DMS 273 (cell line): ENCODE measurements around the gene MMP11.
"Not testable (repeated sequence)": the region's sequence is repeated elsewhere in the genome, so short reads cannot be mapped to it uniquely, and the experiment has no call there.

Experiments used
- DNase-seq: peaks from one replicate; lab custom pipeline; 2025; ENCODE audit not compliant: unreplicated experiment; lab: John Stamatoyannopoulos, UW

Gene MMP11, protein sequence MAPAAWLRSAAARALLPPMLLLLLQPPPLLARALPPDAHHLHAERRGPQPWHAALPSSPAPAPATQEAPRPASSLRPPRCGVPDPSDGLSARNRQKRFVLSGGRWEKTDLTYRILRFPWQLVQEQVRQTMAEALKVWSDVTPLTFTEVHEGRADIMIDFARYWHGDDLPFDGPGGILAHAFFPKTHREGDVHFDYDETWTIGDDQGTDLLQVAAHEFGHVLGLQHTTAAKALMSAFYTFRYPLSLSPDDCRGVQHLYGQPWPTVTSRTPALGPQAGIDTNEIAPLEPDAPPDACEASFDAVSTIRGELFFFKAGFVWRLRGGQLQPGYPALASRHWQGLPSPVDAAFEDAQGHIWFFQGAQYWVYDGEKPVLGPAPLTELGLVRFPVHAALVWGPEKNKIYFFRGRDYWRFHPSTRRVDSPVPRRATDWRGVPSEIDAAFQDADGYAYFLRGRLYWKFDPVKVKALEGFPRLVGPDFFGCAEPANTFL

GRCh38 chr22:23772649-23773473 is at the start of gene MMP11:
Gene MMP11, plus strand, starts transcription at chr22:23772849. Its CDS starts 22 bp downstream, at chr22:23772871.
- DNase-seq = peak; percentile 52

GRCh38 chr22:23728108-23728507 is 44.5 kb upstream of the MMP11 start:
- not testable (repeated sequence) for DNase-seq

DNA sequence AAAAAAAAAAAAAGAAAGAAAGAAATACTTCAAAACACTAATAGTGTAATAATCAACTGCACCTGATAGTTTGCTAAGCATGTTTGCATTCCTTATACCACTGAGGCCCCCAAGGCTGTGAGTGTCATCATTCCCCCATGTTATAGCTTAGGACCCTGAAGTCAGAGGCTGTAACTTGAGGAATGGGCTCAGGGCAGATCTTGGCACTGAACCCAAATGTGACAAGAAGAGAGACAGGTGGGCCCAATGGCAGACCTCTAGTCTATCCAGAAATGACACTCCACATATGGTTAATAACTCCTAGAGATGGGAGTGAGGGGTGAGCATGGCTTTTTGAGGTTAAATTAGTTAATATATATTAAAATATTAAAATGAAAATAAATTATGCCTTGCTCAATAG is 35.0 kb upstream of the MMP11 start:
- DNase-seq = no peak

- no peak for DNase-seq
Measured at GRCh38 chr22:23742505-23743264, 30.0 kb upstream of the MMP11 start.

GRCh38 chr22:23743303-23743705 is 29.3 kb upstream of the MMP11 start:
- peak; percentile 78 for DNase-seq

GRCh38 chr22:23744001-23744400 is 28.6 kb upstream of the MMP11 start:
- DNase-seq = no peak

- no peak for DNase-seq
Measured at GRCh38 chr22:23744485-23744884, 28.2 kb upstream of the MMP11 start.

- DNase-seq = no peak
Measured at GRCh38 chr22:23745791-23746190, 26.9 kb upstream of the MMP11 start.

- DNase-seq = no peak
Measured at GRCh38 chr22:23749841-23750301, 22.8 kb upstream of the MMP11 start.

- DNase-seq = peak; percentile 46
Measured at GRCh38 chr22:23750367-23750713, 22.3 kb upstream of the MMP11 start.

DNA sequence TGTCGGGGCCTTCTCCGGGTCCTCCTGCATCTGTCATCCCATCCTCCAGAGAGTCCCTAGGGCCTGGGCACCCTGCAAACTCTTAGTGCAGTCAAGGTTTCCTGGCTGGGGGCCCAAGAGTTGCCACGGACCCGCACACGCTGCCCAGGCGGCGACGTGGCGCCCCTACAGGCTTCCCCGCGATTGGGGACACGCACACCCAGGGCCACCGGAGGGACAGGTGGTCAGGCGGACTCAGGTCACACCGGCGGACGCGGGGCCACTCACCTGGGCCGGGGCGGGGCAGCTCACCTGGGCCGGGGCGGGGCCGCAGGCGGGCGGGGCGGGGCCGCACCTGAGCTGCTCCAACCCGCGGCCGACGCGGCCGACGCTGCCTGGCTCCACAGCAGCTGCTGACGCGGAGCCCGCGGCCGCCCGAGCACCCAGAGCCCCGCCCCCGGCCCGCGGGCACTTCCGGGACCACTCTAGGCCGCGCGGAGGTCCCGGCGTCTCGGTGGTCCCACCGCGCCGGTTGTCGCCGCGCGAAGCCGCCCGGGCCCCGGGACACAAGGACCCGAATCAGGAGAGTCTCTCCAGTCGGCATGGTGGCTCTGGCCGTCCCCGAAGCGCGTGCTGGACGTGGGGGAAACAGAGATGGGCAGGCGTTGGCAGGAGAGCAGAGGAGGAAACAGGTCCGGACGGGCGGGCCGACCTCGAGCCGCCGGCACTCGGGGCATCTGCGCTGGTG is 21.8 kb upstream of the MMP11 start, which contains the start of gene ZNF70:
TSS of gene ZNF70 (minus strand) at position 399 of the 727 bp plus-strand sequence. CDS start 5,972 bp downstream, outside the sequence.
- DNase-seq = peak; percentile 93

- no peak for DNase-seq
Measured at GRCh38 chr22:23751441-23751996, 21.1 kb upstream of the MMP11 start.

GRCh38 chr22:23752090-23752691 is 20.5 kb upstream of the MMP11 start:
- DNase-seq = no peak

- DNase-seq = no peak
Measured at GRCh38 chr22:23752750-23753149, 19.9 kb upstream of the MMP11 start.

DNA sequence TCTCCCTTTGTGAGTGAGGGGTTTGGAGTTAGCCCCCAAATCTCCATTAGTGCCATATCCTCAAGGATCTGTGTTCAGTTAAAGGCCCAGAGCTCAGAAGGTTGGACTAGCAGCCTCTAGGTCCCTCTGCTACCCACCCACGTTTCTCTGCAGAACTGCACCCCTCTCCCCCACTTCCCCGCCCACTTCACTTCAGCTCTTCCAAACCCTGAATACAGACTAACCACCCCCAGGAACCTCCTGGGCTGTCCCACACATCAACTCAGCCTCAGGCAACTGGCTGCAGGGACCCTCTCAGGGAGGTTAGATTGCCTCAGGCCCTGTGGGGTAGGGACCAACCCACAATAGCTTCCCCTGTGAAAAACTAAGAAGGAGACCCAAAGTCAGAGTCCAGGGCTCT is 19.3 kb upstream of the MMP11 start:
- DNase-seq = no peak

DNA sequence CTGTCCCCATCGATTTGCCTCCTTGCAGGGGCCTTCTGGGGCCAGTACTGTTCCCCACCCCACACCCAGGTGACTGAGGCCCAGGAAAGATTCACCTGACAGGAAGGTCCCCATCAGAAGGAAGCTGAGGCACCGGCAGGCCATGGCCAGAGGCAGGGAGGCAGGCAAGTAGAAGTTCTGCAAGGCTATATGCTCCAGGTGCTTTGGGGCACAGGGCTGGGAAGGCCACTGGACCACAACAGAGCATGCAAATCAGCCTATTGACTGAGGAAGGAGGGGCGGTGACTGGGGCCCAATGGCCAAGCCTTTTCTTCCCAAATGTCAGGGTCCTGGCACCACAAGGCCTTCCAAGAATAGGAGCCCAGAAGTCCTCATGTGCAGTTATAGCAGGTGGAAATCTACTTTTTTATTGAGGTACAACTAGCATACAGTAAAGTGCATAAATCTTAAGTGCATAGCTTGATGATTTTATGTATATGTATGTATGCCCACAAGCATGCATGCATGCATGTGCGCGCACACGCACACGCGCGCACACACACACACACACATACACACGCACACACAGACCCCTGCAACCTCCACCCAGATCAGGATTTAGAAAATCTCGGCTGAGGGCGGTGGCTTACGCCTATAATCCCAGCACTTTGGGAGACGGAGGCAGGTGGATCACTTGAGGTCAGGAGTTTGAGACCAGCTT is 18.3 kb upstream of the MMP11 start, which contains the start of gene VPREB3:
TSS of gene VPREB3 (minus strand) at position 206 of the 700 bp plus-strand sequence. CDS start at position 144, 62 bp downstream.
- DNase-seq = no peak

GRCh38 chr22:23754980-23755636 is 17.5 kb upstream of the MMP11 start:
- peak; percentile 15 for DNase-seq

GRCh38 chr22:23755711-23756110 is 16.9 kb upstream of the MMP11 start:
- DNase-seq = no peak
